GOT3 (cell line): ENCODE measurements around the gene HHIP.

ENCODE experiments used
- DNase-seq: peaks from one replicate; lab custom pipeline; 2025; ENCODE audit warnings: mixed read lengths; lab: John Stamatoyannopoulos, UW

HHIP gene

DNA sequence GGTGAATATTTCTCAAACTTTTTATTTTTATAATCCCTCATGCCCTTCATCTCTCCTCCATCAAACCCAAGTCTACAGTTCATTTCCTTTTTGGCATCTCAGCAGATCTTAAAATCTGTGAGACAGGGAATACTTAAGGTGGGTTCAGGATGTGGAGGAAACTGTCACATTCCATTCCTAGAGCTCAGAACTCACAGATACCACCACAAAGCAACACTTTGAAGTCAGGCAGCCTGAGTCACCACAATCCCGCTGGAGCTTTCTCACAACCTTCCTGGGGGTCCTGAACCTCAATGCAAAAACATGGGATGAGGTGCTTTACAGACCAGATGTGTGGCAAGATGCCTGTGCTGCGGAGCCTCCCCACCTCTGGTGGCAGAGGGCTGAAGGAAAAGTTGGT, 63.2 kb downstream of the HHIP start:
- no peak for DNase-seq

DNA sequence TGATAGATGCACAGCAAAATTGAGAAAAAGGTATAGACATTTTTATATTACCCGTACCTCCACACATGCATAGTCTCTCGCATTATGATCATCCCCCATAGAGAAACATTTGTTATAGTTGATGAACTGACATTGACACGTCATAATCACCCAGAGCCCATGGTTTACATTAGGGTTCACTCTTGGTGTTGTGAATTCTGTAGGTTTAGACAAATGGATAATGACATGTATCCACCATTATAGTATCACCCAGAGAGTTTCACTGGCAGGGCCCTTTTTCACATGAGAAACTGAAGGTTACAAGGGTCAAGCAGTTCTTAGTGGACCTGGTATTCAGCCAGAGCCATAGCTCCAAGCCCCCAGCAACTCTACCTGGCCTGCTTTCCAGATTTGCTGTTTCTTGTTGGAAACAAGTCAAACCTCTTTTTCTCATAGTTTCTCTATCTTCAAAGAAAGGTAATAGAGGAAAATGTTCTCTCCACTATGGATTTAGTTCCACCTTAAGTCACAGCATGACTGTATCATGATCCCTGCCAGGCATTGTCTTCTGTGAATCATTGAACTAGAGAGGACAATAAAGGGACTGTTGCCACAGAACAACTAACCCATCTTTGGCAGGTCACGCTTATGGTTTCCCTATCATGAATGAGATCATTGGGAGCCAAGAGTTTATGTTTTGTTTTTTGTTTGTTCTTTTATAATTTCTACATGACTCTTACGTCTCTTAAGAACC, 64.0 kb downstream of the HHIP start:
- DNase-seq, result no peak

DNA sequence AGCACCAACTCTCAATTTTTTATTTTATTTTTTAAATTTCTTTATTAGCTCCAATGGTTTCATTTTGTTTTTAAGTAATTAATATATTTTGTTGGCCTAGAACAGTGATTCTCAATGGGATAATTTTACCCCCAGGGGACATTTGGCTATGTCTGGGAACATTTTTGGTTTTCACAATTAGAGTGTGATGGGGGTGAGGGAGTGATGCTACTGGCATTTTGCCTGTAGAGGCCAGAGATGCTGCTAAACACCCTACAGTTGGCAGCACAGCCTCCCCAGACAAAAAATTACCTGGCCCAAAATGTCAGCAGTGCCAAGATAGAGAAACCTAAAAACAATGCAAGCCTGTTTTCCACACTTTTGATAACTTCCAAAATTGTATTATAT, 64.6 kb downstream of the HHIP start:
- DNase-seq, result no peak

DNA sequence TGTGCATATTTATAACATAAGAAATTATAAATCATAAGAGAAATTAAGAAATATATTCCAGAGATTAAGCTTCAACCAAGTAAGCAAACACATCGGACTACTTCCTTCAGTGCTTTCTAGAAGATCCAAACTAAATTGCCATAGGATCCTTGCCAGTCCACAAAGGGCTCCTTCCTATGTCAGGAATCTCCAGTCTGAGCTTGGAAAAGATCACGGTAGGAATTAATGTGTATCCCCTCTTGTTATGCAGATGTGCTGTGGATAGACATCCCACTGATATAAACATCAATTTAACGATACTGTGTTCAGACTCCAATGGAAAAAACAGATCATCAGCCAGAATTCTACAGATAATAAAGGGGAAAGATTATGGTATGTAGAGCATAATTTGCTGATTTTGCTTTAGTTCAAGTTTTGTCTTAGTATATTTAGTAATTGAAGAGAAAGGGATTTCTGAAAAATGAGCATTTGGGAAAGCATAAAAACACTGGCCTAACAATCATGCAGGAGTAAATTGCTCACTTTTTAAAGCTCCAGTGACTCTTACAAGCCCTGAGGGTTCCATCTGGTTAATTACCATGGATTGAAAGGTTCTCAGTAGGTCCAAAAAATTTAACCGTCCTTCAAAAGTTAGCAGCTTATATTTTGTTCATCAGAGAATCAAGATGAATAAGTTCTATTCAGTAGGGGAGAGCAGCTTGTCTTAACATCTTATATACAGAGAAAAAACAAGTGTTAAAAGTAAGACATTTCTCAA, 65.9 kb downstream of the HHIP start:
- no peak for DNase-seq

DNA sequence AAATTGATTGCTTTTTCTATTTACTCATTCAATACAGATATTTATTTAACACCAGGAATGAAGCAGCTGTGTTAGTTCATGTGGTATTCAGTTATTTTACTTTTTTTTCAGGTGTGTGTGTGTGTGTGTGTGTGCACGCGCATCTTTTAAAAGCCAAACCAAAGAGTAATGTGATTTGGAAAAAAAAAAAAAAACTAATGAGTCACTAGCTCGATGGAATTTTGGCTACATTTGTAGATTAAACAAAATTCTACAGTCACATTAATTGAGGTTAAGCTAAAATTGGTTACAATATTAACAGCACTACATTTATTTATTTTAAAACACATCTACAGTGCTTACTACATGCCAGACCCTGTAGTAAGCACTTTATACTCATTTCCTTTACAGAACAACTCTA, 66.8 kb downstream of the HHIP start:
- DNase-seq, result no peak

DNA sequence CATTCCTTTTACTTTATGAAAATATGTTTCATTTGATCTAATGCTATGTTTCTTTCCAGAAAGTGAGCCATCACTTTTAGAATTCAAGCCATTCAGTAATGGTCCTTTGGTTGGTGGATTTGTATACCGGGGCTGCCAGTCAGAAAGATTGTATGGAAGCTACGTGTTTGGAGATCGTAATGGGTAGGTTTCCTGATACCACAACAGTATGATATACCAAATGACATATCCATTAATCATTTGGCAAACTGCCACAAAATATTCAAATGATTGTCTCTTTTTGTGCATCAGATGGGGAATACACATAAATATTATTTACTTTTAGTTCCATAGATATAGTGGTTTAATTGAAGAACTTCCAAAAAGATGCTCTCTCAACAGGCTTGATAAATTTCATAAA, 68.2 kb downstream of the HHIP start:
- DNase-seq, result no peak

DNA sequence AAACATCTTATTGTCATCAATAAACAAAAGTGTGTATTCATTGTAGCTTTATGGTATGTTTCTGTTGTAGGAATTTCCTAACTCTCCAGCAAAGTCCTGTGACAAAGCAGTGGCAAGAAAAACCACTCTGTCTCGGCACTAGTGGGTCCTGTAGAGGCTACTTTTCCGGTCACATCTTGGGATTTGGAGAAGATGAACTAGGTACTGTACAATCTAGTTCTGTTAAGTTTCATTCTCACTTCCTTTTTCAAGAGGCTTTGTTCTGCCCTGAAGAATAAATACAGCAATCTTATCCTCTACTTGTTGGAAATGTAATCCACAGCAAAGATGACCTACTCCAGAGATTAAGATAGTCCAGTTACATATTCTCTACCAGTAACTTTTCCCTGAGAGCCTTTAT, 69.3 kb downstream of the HHIP start:
- no peak for DNase-seq

DNA sequence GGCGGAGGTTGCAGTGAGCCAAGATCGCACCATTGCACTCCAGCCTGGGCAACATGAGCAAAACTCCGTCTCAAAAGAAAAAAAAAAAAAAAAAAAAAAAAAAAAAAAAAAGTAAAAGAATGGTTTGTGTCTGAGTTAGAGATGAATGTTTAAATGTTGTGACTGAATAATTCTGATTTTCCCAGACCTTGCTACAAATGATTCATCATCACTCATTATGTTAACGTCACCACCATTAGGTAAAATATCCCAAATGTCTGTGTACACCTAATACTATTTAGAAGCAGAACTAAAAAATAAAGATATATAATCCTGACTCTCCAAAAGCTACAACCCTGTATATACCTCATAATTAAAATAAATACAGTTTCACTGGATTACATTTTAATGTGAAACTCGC, 70.8 kb downstream of the HHIP start:
- no peak for DNase-seq

DNA sequence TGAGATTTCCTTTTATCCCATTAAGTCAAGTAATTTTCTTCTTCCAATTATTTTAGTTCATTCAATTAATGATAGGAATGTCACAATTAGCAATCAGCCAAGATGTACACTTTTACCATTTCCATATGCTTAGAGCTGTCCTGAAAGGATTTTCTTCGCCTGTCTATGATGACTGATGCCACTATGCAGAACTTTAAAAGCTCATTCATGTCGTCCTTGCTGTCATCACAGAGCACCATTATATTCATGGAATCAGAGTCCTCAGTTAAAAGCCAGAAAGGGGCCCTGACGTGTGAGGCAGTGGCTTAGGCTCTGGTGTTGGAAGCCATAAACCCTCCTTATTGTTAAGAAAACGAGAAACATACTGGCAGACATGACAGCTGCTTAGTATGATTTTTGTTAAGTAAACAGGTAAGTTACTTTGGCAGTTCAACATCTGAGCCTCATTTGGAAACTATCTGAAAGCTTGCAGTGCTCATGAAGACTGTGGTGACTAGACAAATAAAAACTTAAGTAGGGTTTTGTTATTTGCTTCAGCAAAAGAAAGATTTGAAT, 73.1 kb downstream of the HHIP start:
- no peak for DNase-seq

DNA sequence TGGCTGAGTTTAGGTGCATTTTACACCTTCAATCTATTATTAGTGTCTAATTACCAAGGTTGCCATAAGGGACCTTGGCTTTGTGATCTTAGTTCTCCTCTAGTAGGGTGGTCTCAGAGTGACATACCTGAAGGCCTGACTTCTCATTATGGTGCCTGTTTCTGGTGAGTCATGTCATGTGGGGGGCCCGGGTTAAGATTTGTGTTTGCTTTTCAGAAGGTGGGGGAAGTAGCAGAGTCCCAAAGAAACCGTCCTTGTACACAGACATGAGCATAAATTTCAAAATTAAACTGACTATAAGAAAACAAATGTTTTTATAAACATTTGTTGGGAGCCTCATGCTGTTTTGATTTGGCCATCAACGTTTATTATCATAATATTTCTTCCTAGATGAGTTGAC, 74.5 kb downstream of the HHIP start:
- DNase-seq, result no peak

DNA sequence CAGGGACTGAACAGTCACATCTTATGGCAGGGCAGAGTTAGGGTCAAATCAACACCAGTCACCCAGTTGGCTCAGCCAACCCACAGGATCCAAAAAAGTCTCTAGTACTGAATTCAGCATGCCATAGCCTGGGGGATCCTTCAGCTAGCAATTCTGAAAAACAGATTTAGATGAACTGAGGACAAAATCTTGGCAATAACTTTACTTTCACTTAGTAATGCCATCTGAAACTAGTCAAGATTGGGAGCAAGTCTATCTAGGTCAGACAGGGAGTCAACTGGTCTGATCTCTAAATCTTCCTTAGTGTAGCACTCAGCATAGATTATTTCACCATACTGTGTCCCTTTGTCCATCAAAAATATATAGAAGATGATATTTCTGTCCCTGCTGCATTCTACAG, 76.0 kb downstream of the HHIP start:
- DNase-seq, result no peak

DNA sequence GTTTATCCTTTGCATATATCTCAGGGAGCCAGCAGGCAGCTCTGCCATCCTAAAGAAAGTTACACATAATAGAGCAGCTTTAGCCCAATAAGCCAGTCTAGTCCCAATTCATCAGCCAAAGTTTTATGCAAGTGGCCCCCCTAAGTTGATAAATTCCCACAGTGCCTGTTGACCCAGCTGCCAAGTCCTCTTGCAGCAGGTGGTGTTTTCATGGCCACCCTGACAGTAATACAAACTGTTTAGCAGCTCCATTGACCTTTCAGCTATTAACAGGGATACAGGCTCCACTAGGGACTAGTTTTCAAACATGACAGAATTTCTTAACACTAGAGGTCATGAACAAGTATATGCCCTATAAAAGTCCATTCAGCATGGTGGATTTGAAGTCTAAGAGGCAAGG, 77.5 kb downstream of the HHIP start:
- DNase-seq, result no peak

DNA sequence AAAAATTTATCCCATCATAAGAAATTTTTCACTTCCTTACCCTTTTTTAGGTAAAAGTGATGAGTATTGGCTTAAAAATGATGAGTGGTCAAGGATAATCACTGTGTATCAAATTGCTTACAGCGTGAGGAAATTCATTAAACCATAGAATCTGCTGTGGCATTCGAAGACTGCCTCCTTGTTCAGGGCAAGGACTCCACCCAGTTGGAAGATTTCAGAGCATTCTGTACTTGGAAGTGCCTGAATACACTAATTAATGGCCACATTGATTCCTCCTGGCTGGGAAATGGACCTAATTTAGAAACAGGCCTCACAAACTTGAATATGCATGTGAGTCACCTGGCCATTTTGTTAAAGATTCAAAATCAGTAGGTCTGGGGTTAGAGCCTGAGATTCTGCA, 83.2 kb downstream of the HHIP start:
- DNase-seq, result no peak

DNA sequence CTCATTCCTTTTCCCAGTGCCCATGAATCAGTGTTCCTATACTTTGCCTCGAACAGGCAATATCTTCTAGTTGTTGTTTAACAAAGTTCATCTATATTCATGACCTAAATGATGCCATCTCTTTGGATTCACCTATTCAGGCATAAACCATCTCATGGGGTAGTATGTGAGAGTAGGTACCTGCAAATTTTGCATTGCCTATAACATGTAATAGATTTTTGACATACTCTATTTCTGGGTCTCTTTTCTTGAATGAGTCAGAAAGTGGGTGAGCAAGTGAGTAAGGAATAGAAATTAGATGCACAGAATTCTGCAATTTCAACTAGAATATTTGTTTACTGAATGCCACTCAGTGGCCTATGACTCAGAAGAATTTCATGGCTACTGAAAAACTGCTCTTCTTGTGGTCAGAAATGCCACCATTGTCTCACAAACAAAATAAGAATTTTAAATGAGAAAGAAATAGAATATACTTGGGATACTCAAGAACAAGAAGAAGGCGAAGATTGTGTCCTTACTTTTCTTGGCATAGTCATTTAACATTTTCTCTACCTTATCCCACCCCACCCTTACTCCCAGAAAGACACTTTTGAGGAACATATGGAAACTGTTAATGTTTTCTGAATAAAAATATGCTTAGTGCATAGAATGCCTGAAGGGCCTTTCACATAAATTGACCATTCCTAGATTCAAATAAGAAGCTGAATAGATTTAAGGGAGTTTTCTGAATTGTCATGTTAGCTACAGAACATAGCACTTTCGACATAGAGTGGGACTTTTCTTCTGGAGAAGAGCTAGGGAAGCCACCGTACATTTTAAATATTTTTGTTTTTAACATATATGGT, 86.8 kb downstream of the HHIP start:
- DNase-seq, result no peak

DNA sequence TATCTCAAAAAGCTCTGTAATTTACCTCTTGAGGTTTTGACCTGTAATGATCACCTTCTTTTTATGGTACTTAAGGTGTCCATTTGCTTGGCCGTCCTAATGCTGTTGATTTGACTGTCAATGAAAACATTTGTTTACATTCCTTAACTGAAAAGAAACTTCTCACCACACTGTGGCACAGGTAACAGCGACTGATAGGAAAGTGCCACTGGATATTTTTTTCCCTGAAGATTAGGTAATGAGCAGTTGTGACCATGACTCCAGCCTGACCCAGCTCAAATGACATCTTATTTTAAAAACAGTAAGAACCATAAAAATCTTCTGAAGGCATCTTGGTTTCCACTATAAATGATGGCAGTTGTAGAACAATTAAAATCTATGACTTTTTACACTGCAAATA, 87.6 kb downstream of the HHIP start:
- no peak for DNase-seq

DNA sequence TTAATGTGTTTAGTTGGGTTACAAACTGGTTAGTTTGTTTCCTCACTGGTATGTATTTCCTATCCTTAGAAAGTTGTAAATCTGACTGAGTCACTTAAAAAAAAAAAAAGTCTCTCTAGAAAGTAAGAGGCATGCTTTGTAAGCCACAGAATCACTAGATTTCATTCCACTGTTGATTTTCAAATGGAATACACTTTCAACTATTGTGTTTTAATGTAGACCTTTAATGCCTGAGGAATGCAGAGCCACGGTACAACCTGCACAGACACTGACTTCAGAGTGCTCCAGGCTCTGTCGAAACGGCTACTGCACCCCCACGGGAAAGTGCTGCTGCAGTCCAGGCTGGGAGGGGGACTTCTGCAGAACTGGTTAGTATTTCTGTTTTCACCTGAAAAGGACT, 88.6 kb downstream of the HHIP start:
- no peak for DNase-seq

DNA sequence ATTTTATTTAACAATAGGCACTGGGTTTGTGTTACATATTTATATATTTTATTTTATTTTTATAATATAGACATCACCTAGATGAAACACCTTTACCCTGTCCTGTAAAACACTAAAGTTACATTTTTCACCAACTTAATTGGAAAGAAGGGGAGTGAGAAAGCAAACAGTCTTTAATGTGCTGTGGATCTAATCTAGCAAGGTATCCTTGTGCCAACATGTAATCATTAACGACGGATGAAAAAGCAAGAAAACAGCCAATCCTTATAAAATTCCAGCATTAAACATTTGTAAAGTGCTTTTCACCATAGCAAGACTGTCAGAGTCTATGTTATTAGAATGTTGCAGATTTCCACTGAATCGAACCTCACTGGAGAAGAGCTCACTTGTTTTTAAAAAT, 92.7 kb downstream of the HHIP start:
- no peak for DNase-seq

DNA sequence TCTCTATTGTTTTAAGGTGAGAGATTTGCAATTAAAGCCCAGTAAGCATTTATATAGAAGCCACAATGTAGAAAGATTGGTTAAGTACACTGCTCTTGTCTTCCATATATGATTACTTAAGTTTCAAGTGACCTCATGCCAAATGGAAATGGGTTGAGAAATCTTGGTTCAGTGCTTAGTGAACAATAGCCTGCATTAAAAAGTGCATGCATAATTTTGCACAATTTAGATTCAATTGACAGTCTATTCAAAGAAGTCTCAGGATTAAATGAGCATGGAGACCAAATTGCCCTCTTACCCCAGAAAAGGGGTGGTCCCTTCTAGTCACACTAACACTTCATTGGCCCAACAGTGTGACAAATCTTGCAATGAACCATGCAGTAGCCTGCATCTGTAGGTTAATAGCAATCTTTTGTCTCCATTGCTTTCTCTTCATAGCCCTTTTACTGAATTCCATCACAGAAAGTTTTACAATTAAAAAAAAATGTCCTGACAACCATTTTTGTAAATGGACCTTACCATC, 93.6 kb downstream of the HHIP start:
- DNase-seq, result no peak

DNA sequence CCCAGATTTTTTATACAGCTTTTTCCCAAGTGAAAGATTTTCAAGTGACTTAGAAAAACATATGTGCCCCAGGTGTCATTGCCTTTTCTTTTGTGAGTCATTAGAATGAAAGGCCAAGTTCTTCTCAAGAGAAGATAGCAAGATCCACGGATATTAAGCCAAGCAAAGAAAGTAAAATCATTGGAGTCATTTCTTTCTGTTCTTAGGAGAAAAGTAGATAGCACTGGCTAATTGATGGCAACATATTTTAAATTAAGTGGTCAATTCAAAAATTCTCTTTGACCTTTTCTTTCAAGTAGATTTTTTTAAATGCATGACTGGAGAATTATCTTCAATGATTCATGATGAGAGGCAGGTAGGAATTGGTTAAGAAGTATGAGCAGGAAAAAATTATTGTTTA, 94.4 kb downstream of the HHIP start:
- DNase-seq, result no peak

DNA sequence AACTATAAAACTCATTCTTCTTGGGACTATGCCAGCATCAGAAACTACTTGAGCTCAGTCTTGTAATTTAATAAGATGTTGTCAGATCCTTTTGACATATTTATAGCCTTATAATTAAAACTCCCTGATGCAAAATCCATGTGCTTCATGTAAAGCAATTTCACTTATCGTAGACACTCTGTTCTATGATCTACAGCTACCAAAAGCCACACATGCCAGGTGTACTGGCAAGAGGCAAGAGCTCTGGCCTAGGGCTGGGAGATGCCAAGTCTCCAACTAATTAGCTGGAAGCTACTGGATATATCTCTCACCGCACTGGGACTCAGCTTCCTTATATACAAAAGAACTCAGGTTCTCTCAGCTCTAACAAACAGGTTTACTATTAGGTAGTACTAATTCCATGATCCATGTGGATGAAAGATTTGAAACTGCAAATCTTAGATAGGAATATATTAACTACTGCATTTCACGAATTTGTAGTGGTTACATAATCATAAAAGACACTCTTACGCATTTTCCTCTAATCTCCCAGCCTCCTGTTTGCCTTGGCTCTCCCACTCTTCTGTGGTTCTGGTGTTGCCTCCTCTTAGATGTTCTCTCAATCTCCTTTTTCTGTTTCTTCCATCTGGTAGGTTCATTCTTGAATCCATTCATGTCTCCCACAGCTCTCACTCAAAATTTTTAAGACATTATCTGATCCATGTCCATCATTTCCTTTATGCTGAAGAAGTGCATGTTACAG, 103.0 kb downstream of the HHIP start:
- DNase-seq, result no peak

DNA sequence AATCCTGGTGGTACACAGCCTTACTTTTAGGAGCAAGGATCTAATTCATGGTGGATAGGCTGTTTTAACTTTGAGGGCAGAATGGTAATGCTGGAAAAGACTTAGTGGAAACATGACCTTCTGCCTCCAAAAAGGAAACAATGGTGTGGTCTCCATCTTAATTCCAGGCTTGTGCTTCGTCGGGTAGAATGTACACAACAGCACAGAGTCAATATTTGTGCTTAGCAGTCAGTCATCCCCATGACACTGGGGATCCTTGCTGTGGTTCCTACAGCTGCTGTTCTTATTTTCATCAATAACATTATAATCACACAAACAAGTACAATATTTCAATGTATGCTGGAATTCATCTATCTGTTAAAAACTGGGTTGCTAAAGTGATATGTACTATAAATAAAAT, 104.4 kb downstream of the HHIP start:
- no peak for DNase-seq
